GM21619 (cell line): ENCODE measurements around the gene DCP1B.

Experiments used
- ATAC-seq: cut with Tn5 transposase; IDR thresholded peaks from one replicate; pipeline ENCODE4 v1.9.1; 2021; ENCODE audit not compliant: unreplicated experiment

DCP1B gene

DNA sequence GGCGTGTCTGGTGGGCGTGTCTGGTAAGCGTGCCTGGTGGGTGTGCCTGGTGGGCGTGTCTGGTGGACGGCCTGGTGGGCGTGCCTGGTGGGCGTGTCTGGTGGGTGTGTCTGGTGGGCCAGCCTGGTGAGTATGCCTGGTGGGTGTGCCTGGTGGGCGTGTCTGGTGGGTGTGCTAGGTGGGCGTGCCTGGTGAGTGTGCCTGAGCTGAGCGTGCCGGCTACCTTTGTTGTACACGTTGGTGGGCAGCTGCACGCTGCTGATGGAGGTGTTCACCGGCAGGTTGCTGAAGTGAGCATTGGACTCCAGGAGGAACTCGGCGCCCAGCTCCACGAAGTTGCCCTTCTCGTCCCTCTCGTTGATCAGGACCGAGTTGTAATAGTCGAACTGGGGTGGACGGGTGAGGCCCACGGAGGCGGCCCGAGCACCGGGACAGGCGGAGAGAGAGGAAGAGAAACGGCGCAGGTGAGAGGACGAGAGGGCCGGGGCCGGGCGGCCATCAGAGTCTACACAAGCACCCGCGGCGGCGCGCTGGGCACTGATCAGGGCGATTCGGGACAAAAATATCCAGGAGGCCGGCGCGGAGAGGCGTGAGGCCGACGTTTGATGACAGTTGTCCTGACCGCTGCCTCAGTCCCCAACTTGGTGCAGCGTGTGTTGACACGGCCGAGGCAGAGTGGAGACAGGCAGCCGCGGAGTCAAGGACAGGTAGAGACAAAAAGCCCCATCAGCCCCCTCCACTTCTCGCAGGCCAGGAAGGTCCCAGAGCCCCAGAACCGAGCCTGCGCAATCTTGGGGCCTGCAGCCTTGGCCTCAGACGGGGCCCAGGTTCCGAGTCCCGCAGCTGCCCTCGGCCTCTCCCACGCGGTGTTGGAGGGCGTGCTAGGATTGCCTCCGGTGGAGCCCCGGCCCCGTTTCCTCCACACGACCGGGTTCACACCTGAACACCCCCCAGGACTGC, 96.3 kb downstream of the DCP1B start:
- no peak for ATAC-seq

- no peak for ATAC-seq
These were observed 97.7 kb downstream of the DCP1B start for GRCh38 chr12:1906579-1906978.

DNA sequence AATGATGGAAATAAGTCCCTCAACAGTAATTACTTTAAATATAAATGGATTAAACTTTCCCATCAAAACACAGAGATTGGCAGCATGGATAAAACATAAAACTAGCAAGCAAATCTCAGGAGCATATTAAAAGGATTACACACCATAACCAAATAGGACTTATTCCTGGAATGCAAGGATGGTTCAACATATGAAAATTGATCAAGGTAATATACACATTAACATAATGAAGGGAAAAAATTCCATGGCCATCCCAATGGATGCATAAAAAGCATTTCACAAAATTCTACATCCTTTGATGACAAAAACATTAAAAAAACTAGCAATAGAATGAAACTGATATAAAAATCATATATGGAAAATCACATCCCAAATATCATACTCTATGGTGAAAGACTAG, 99.4 kb downstream of the DCP1B start:
- no peak for ATAC-seq

DNA sequence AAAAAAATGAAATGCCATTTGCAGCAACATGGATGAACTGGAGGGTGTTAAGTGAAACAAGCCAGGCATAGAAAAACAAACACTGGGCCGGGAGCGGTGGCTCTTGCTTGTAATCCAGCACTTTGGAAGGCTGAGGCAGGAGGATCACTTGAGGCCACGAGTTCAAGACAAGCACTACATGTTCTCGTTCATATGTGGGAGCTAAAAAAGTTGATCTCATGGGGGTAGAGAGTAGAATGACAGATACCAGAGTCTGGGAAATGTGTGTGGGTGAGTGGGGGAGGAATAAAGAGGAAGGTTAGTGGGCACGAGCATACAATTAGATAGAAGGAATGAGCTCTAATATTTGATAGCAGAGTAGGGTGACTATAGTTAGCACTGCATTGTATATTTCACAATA, 107.3 kb downstream of the DCP1B start:
- ATAC-seq = no peak
